Muscle of arm (tissue), 12 donors: ENCODE data around the gene SLC5A10. TPM values are rescaled to one million over a fixed set of nuclear protein-coding genes. Genes with fewer than 3 reads are reported as not detected.

Experiments used
- DNase-seq: peaks from one replicate; pipeline ENCODE4 v3.0.0-alpha.2; 2013
- polyA plus RNA-seq, 12 donors: library from polyadenylated mRNA; unstranded; fragments of 120-200 nt; gene quantifications; one replicate each; pipeline ENCODE4 v1.2.1, GENCODE V29; 2013; ENCODE audit not compliant: insufficient read length in 12 of 12

The SLC5A10 gene
- polyA plus RNA-seq, 12 donors: 0.05 to 0.29 (median 0.12) TPM; not detected in 5

GRCh38 chr17:18984273-18985114 lies 32.5 kb downstream of the SLC5A10 start:
- DNase-seq: no peak

- no peak for DNase-seq
Observed at GRCh38 chr17:18985475-18985874, 33.5 kb downstream of the SLC5A10 start.

GRCh38 chr17:18986541-18987229 lies 34.7 kb downstream of the SLC5A10 start:
- no peak for DNase-seq

GRCh38 chr17:18987230-18987610 lies 35.3 kb downstream of the SLC5A10 start:
- no peak for DNase-seq

- no peak for DNase-seq
Observed at GRCh38 chr17:18987862-18988545, 36.0 kb downstream of the SLC5A10 start.

GRCh38 chr17:18988546-18989173 lies 36.7 kb downstream of the SLC5A10 start:
- DNase-seq: no peak

GRCh38 chr17:18990331-18990730 lies 38.4 kb downstream of the SLC5A10 start:
- DNase-seq: no peak

GRCh38 chr17:18991531-18992315 lies 39.8 kb downstream of the SLC5A10 start:
- no peak for DNase-seq

- no peak for DNase-seq
Observed at GRCh38 chr17:18992454-18993130, 40.6 kb downstream of the SLC5A10 start.

- DNase-seq: no peak
Observed at GRCh38 chr17:18993905-18994526, 42.1 kb downstream of the SLC5A10 start.

GRCh38 chr17:18994631-18995030 lies 42.7 kb downstream of the SLC5A10 start:
- no peak for DNase-seq

GRCh38 chr17:18995220-18995619 lies 43.3 kb downstream of the SLC5A10 start:
- no peak for DNase-seq

- no peak for DNase-seq
Observed at GRCh38 chr17:18996458-18996857, 44.5 kb downstream of the SLC5A10 start.

- no peak for DNase-seq
Observed at GRCh38 chr17:18997650-18998196, 45.8 kb downstream of the SLC5A10 start.

GRCh38 chr17:18999394-18999793 lies 47.4 kb downstream of the SLC5A10 start:
- DNase-seq: no peak

GRCh38 chr17:18999911-19000310 lies 47.9 kb downstream of the SLC5A10 start:
- DNase-seq: no peak

- no peak for DNase-seq
Observed at GRCh38 chr17:19000531-19001325, 48.8 kb downstream of the SLC5A10 start.

- no peak for DNase-seq
Observed at GRCh38 chr17:19001907-19002590, 50.1 kb downstream of the SLC5A10 start.
